GM23338 (cell line): ENCODE data around the gene S1PR2.

Experiments
- EZH2 ChIP-seq: fragments of 200-600 bp; sonication (generic); IDR thresholded peaks from one replicate; pipeline ENCODE4 v1.8.0; 2017; ENCODE audit warnings: antibody characterized with exemption, mild to moderate bottlenecking, low read depth; ENCODE audit not compliant: unreplicated experiment
- EZH2phosphoT487 ChIP-seq: fragments of 200-600 bp; sonication (generic); IDR thresholded peaks from one replicate; pipeline ENCODE4 v1.8.1; 2018; ENCODE audit warnings: antibody characterized with exemption; ENCODE audit not compliant: unreplicated experiment
- JUNB ChIP-seq: IDR thresholded peaks from one replicate; pipeline ENCODE4 v1.6.1; 2016; ENCODE audit warnings: antibody characterized with exemption; ENCODE audit not compliant: unreplicated experiment
- POLR2AphosphoS5 ChIP-seq: IDR thresholded peaks from 2 replicates; pipeline ENCODE4 v1.6.1; 2016; ENCODE audit warnings: antibody characterized with exemption, low read depth
- TF ChIP-seq, protein P1 (sequence below), 2 experiments: fragments of 200-600 bp in 1 of 2; sonication (generic) in 1 of 2; conservative IDR thresholded peaks; 2 replicates each; pipeline versions ENCODE4 v1.5.1 to v1.6.1; 2016 to 2017; ENCODE audit warnings: antibody characterized with exemption in 2 of 2, low read depth in 2 of 2, mild to moderate bottlenecking in 2 of 2, moderate library complexity in 1 of 2
- TF ChIP-seq, protein P2 (sequence below): IDR thresholded peaks from one replicate; pipeline ENCODE4 v1.6.1; 2018; ENCODE audit warnings: antibody characterized with exemption; ENCODE audit not compliant: unreplicated experiment

DNA sequence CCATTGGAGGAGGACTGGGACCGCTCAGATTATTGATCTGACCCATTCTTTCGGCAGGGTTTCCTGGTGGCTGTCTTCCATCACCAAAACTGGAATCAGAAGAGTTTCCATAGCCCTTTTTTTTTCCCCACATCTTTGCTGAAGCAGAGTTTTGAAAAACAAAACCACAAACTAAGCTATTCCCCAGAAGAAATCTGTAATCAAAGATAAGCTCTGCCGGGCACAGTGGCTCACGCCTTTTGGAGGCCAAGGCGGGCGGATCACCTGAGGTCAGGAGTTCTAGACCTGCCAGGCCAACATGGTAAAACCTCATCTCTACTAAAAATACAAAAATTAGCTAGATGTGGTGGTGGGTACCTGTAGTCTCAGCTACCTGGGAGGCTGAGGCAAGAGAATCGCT lies 35.6 kb upstream of the S1PR2 start:
- TF ChIP-seq, protein P1, sequence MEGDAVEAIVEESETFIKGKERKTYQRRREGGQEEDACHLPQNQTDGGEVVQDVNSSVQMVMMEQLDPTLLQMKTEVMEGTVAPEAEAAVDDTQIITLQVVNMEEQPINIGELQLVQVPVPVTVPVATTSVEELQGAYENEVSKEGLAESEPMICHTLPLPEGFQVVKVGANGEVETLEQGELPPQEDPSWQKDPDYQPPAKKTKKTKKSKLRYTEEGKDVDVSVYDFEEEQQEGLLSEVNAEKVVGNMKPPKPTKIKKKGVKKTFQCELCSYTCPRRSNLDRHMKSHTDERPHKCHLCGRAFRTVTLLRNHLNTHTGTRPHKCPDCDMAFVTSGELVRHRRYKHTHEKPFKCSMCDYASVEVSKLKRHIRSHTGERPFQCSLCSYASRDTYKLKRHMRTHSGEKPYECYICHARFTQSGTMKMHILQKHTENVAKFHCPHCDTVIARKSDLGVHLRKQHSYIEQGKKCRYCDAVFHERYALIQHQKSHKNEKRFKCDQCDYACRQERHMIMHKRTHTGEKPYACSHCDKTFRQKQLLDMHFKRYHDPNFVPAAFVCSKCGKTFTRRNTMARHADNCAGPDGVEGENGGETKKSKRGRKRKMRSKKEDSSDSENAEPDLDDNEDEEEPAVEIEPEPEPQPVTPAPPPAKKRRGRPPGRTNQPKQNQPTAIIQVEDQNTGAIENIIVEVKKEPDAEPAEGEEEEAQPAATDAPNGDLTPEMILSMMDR (conservative IDR thresholded peaks at IDR 0.05; ENCODE audit: low read depth in 2 of 2): no peak
- TF ChIP-seq EZH2: no peak
- TF ChIP-seq JUNB: no peak
- TF ChIP-seq, protein P2, sequence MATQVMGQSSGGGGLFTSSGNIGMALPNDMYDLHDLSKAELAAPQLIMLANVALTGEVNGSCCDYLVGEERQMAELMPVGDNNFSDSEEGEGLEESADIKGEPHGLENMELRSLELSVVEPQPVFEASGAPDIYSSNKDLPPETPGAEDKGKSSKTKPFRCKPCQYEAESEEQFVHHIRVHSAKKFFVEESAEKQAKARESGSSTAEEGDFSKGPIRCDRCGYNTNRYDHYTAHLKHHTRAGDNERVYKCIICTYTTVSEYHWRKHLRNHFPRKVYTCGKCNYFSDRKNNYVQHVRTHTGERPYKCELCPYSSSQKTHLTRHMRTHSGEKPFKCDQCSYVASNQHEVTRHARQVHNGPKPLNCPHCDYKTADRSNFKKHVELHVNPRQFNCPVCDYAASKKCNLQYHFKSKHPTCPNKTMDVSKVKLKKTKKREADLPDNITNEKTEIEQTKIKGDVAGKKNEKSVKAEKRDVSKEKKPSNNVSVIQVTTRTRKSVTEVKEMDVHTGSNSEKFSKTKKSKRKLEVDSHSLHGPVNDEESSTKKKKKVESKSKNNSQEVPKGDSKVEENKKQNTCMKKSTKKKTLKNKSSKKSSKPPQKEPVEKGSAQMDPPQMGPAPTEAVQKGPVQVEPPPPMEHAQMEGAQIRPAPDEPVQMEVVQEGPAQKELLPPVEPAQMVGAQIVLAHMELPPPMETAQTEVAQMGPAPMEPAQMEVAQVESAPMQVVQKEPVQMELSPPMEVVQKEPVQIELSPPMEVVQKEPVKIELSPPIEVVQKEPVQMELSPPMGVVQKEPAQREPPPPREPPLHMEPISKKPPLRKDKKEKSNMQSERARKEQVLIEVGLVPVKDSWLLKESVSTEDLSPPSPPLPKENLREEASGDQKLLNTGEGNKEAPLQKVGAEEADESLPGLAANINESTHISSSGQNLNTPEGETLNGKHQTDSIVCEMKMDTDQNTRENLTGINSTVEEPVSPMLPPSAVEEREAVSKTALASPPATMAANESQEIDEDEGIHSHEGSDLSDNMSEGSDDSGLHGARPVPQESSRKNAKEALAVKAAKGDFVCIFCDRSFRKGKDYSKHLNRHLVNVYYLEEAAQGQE: no peak
- no peak for TF ChIP-seq POLR2AphosphoS5
- no peak for TF ChIP-seq EZH2phosphoT487
